GM18907 (cell line): ENCODE results near the gene WDR70.
"Not testable (repeated sequence)": the region's sequence is repeated elsewhere in the genome, so short reads cannot be mapped to it uniquely, and the experiment has no call there.

ENCODE experiments used
- ATAC-seq: cut with Tn5 transposase; IDR thresholded peaks from one replicate; pipeline ENCODE4 v1.9.1; 2021; ENCODE audit warnings: mild to moderate bottlenecking, moderate library complexity; ENCODE audit not compliant: unreplicated experiment

The WDR70 gene

GRCh38 chr5:37511646-37512045, 132.5 kb downstream of the WDR70 start:
- ATAC-seq, result no peak

- ATAC-seq, result no peak
These were observed 135.8 kb downstream of the WDR70 start for GRCh38 chr5:37514946-37515345.

- ATAC-seq, result no peak
These were observed 138.6 kb downstream of the WDR70 start for GRCh38 chr5:37517686-37518085.

- not testable (repeated sequence) for ATAC-seq
These were observed 139.2 kb downstream of the WDR70 start for GRCh38 chr5:37518356-37518755.

GRCh38 chr5:37519304-37519703, 140.2 kb downstream of the WDR70 start:
- no peak for ATAC-seq

GRCh38 chr5:37519807-37520206, 140.7 kb downstream of the WDR70 start:
- ATAC-seq, result no peak

GRCh38 chr5:37520811-37521210, 141.7 kb downstream of the WDR70 start:
- ATAC-seq, result peak; percentile 64

GRCh38 chr5:37532976-37533740, 154.0 kb downstream of the WDR70 start:
- ATAC-seq, result no peak

- no peak for ATAC-seq
These were observed 154.7 kb downstream of the WDR70 start for GRCh38 chr5:37533851-37534250.

- ATAC-seq, result no peak
These were observed 160.3 kb downstream of the WDR70 start for GRCh38 chr5:37539459-37539858.

- no peak for ATAC-seq
These were observed 164.1 kb downstream of the WDR70 start for GRCh38 chr5:37543216-37543615.

GRCh38 chr5:37549411-37549810, 170.3 kb downstream of the WDR70 start:
- no peak for ATAC-seq

- ATAC-seq, result no peak
These were observed 173.0 kb downstream of the WDR70 start for GRCh38 chr5:37552161-37552560.

- no peak for ATAC-seq
These were observed 173.9 kb downstream of the WDR70 start for GRCh38 chr5:37552770-37553719.

GRCh38 chr5:37553720-37554404, 174.7 kb downstream of the WDR70 start:
- ATAC-seq, result no peak

- no peak for ATAC-seq
These were observed 175.3 kb downstream of the WDR70 start for GRCh38 chr5:37554405-37554739.

- ATAC-seq, result no peak
These were observed 175.8 kb downstream of the WDR70 start for GRCh38 chr5:37554938-37555337.

GRCh38 chr5:37557734-37558293, 178.7 kb downstream of the WDR70 start:
- no peak for ATAC-seq

- no peak for ATAC-seq
These were observed 186.0 kb downstream of the WDR70 start for GRCh38 chr5:37565062-37565670.

- no peak for ATAC-seq
These were observed 188.4 kb downstream of the WDR70 start for GRCh38 chr5:37567566-37567965.
